Neural progenitor cell (in vitro differentiated cells): Measurements from ENCODE around the gene GPR107. TPM values are rescaled to one million over a fixed set of nuclear protein-coding genes. Genes with fewer than 3 reads are reported as not detected.
"Not testable (repeated sequence)": the region's sequence is repeated elsewhere in the genome, so short reads cannot be mapped to it uniquely, and the experiment has no call there.

Experiments used
- DNase-seq: peaks from one replicate; pipeline ENCODE4 v3.0.0-alpha.2; 2016; ENCODE audit warnings: low spot score
- H2AFZ ChIP-seq: fragments of 200-600 bp; sonication (generic); replicated peaks from 2 replicates; pipeline ENCODE4 v1.6.1; 2016; ENCODE audit warnings: antibody characterized with exemption
- H3F3A ChIP-seq: fragments of 200-600 bp; sonication (generic); 2 replicates; pipeline ENCODE4 v1.6.1; 2016; ENCODE audit warnings: antibody characterized with exemption, low read depth
- H3K27ac ChIP-seq: fragments of 200-600 bp; sonication (generic); 2 replicates; pipeline ENCODE4 v1.5.1; 2016; ENCODE audit warnings: mild to moderate bottlenecking
- H3K27me3 ChIP-seq: fragments of 200-600 bp; sonication (generic); 2 replicates; pipeline ENCODE4 v1.6.1; 2016; ENCODE audit warnings: mild to moderate bottlenecking, moderate library complexity
- H3K36me3 ChIP-seq: fragments of 200-600 bp; sonication (generic); 2 replicates; pipeline ENCODE4 v1.5.1; 2016
- H3K4me1 ChIP-seq: fragments of 200-600 bp; sonication (generic); 2 replicates; pipeline ENCODE4 v1.6.1; 2016; ENCODE audit warnings: mixed run types
- H3K4me2 ChIP-seq: fragments of 200-600 bp; sonication (generic); 2 replicates; pipeline ENCODE4 v1.6.1; 2016
- H3K4me3 ChIP-seq: fragments of 200-600 bp; sonication (generic); 2 replicates; pipeline ENCODE4 v1.5.1; 2016
- H3K79me2 ChIP-seq: fragments of 200-600 bp; sonication (generic); 2 replicates; pipeline ENCODE4 v1.6.1; 2016; ENCODE audit warnings: low read depth
- H3K9ac ChIP-seq: fragments of 200-600 bp; sonication (generic); 2 replicates; pipeline ENCODE4 v1.6.1; 2016
- H3K9me3 ChIP-seq: fragments of 200-600 bp; sonication (generic); 2 replicates; pipeline ENCODE4 v1.5.1; 2016; ENCODE audit warnings: low read depth
- H4K20me1 ChIP-seq: fragments of 200-600 bp; sonication (generic); 2 replicates; pipeline ENCODE4 v1.6.1; 2016; ENCODE audit warnings: low read depth
- H3K27ac Mint-ChIP-seq: 3 replicates; pipeline ENCODE4 v1.8.0; 2021; ENCODE audit warnings: mixed read lengths
- H3K27me3 Mint-ChIP-seq: 2 replicates; pipeline ENCODE4 v1.8.0; 2022; ENCODE audit warnings: low read depth, mild to moderate bottlenecking, inconsistent platforms, moderate library complexity, mixed read lengths; ENCODE audit not compliant: insufficient read depth
- H3K36me3 Mint-ChIP-seq: 3 replicates; pipeline ENCODE4 v1.8.0; 2021; ENCODE audit warnings: mixed read lengths
- H3K4me1 Mint-ChIP-seq: 3 replicates; pipeline ENCODE4 v1.8.0; 2021; ENCODE audit warnings: mixed read lengths
- H3K4me3 Mint-ChIP-seq: 3 replicates; pipeline ENCODE4 v1.8.0; 2021; ENCODE audit warnings: mild to moderate bottlenecking, moderate library complexity, mixed read lengths
- H3K9me3 Mint-ChIP-seq: 3 replicates; pipeline ENCODE4 v1.8.0; 2020; ENCODE audit warnings: mixed read lengths
- EZH2 ChIP-seq: fragments of 200-600 bp; sonication (generic); IDR thresholded peaks from 2 replicates; pipeline ENCODE4 v1.6.1; 2017; ENCODE audit warnings: antibody characterized with exemption, mild to moderate bottlenecking, moderate library complexity
- EZH2phosphoT487 ChIP-seq: fragments of 200-600 bp; sonication (generic); IDR thresholded peaks from 2 replicates; pipeline ENCODE4 v1.6.1; 2017; ENCODE audit warnings: antibody characterized with exemption
- total RNA-seq: library from RNA; depleted of rRNA; stranded (reverse); fragments of >200 nt; gene quantifications from 2 replicates; pipeline ENCODE4 v1.2.3, GENCODE V29; 2015; ENCODE audit warnings: low replicate concordance
- TF ChIP-seq, protein P1 (sequence below): fragments of 200-600 bp; sonication (generic); IDR thresholded peaks from 2 replicates; pipeline ENCODE4 v1.5.1; 2017; ENCODE audit warnings: antibody characterized with exemption, mild to moderate bottlenecking

The GPR107 gene
- total RNA-seq = 33.2 and 33.8 TPM in 2 replicates

- no peaks in the 10 kb centered on the region for H3K27me3 Mint-ChIP-seq
- peak within 1 kb of the TSS; percentile 91 for H2AFZ ChIP-seq
- peak within 1 kb of the TSS; percentile 97 for H3K4me3 Mint-ChIP-seq
- TF ChIP-seq EZH2 (no peak), EZH2phosphoT487 (no peak)
- TF ChIP-seq, protein P1, sequence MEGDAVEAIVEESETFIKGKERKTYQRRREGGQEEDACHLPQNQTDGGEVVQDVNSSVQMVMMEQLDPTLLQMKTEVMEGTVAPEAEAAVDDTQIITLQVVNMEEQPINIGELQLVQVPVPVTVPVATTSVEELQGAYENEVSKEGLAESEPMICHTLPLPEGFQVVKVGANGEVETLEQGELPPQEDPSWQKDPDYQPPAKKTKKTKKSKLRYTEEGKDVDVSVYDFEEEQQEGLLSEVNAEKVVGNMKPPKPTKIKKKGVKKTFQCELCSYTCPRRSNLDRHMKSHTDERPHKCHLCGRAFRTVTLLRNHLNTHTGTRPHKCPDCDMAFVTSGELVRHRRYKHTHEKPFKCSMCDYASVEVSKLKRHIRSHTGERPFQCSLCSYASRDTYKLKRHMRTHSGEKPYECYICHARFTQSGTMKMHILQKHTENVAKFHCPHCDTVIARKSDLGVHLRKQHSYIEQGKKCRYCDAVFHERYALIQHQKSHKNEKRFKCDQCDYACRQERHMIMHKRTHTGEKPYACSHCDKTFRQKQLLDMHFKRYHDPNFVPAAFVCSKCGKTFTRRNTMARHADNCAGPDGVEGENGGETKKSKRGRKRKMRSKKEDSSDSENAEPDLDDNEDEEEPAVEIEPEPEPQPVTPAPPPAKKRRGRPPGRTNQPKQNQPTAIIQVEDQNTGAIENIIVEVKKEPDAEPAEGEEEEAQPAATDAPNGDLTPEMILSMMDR = no peak
- H3K4me2 ChIP-seq = peak within 1 kb of the TSS; percentile 91
- H3K27me3 ChIP-seq = no peaks in the 10 kb centered on the region
- peaks cover 60% of the 10 kb centered on the region for H3K79me2 ChIP-seq
- peak within 1 kb of the TSS; percentile 38 for H3K27ac ChIP-seq
- DNase-seq = peak; percentile 89
- H4K20me1 ChIP-seq = no peaks in the 10 kb centered on the region
- H3K4me1 Mint-ChIP-seq = peaks cover 17% of the 10 kb centered on the region
- H3K4me1 ChIP-seq = no peaks in the 10 kb centered on the region
- no peaks in the 10 kb centered on the region for H3K9me3 ChIP-seq
- H3K36me3 ChIP-seq = no peaks in the 10 kb centered on the region
- peak within 1 kb of the TSS; percentile 95 for H3K27ac Mint-ChIP-seq
- H3F3A ChIP-seq = peaks cover 6% of the 10 kb centered on the region
- no peaks in the 10 kb centered on the region for H3K9me3 Mint-ChIP-seq
- H3K36me3 Mint-ChIP-seq = peaks cover 4% of the 10 kb centered on the region
- peak within 1 kb of the TSS; percentile 64 for H3K9ac ChIP-seq
- H3K4me3 ChIP-seq = peak within 1 kb of the TSS; percentile 80
These were observed at the start of gene GPR107 for GRCh38 chr9:130053504-130054324. Gene GPR107 (plus strand): TSS chr9:130053906. CDS start chr9:130053933, 27 bp downstream.

DNA sequence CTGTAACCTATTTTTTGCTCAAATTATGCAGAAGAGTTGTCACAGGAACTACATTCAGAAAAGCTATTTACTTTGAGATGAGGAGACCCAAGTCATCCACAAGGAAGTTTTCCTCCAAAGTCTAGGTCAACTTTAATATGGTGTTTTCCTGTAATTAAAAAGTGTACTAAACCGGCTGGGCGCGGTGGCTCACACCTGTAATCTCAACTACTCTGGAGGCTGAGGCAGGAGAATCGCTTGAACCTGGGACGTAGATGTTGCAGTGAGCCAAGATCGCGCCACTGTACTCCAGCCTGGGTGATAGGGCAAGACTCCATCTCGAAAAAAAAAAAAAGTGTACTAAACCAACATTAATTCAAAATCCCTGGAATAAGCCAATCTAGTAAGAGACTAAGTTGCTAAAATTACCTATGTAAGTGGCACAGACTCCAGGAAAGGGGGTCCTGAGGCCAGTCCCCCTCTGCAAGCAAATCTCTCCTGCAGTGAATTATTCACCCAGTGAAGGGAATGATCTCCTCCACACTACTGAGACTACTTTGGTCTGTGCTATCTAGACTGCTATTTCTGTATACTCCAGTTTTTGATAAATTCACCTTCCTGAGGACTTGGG, 49.7 kb upstream of the GPR107 start:
- H3K4me3 Mint-ChIP-seq = no peak overlapping the region
- Histone ChIP-seq H3K9ac (no peak overlapping the region), H3K27ac (no peak overlapping the region), H3F3A (no peaks in the 10 kb centered on the region), H4K20me1 (peaks cover 25% of the 10 kb centered on the region), H3K36me3 (no peaks in the 10 kb centered on the region), H3K4me1 (no peaks in the 10 kb centered on the region), H3K9me3 (no peaks in the 10 kb centered on the region), H3K4me2 (no peak overlapping the region), H3K79me2 (peaks cover 3% of the 10 kb centered on the region), H3K4me3 (no peak overlapping the region), H3K27me3 (no peaks in the 10 kb centered on the region), H2AFZ (no peak overlapping the region)
- DNase-seq = no peak
- H3K9me3 Mint-ChIP-seq = no peaks in the 10 kb centered on the region
- TF ChIP-seq EZH2phosphoT487 (no peak), EZH2 (no peak)
- TF ChIP-seq, protein P1 = no peak
- peaks cover 3% of the 10 kb centered on the region for H3K4me1 Mint-ChIP-seq
- peaks cover 4% of the 10 kb centered on the region for H3K36me3 Mint-ChIP-seq
- no peak overlapping the region for H3K27ac Mint-ChIP-seq
- H3K27me3 Mint-ChIP-seq = no peaks in the 10 kb centered on the region

DNA sequence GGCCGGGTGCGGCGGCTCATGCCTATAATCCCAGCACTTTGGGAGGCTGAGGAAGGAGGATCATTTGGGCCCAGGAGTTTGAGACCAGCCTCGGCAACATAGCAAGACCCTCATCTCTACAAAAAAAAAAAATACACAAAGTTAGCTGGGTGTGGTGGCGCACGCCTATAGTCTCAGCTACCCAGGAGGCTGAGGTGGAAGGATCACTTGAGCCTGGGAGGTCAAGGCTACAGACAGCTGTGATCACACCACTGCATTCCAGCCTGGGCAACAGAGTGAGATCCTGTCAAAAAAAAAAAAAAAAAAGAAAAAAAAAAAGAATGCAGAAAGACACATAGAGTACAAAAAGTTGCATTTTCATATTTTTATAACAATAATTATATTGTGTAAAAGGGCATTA, 46.8 kb upstream of the GPR107 start:
- H4K20me1 ChIP-seq = peaks cover 39% of the 10 kb centered on the region
- not testable (repeated sequence) for H3K36me3 ChIP-seq, H3K4me2 ChIP-seq, H3K4me3 Mint-ChIP-seq, H3K9me3 ChIP-seq, H3K4me3 ChIP-seq, H3K4me1 ChIP-seq, H3K4me1 Mint-ChIP-seq, H3K9me3 Mint-ChIP-seq, H3K27me3 ChIP-seq, DNase-seq, H3K27ac ChIP-seq, H3K27ac Mint-ChIP-seq, H3F3A ChIP-seq, H2AFZ ChIP-seq, H3K27me3 Mint-ChIP-seq, H3K9ac ChIP-seq
- peaks cover 19% of the 10 kb centered on the region for H3K79me2 ChIP-seq
- H3K36me3 Mint-ChIP-seq = peaks cover 10% of the 10 kb centered on the region

- Histone ChIP-seq H3K79me2 (peaks cover 17% of the 10 kb centered on the region), H2AFZ (no peak overlapping the region), H3K4me2 (no peak overlapping the region), H3K27ac (no peak overlapping the region), H3K9ac (no peak overlapping the region), H3K4me1 (no peaks in the 10 kb centered on the region), H3K27me3 (no peaks in the 10 kb centered on the region), H3F3A (no peaks in the 10 kb centered on the region), H3K9me3 (no peaks in the 10 kb centered on the region), H3K36me3 (no peaks in the 10 kb centered on the region), H4K20me1 (peaks cover 27% of the 10 kb centered on the region), H3K4me3 (no peak overlapping the region)
- TF ChIP-seq, protein P1 = no peak
- TF ChIP-seq EZH2 = no peak
- TF ChIP-seq EZH2phosphoT487 = no peak
- H3K27me3 Mint-ChIP-seq = peaks cover 2% of the 10 kb centered on the region
- H3K9me3 Mint-ChIP-seq = peaks cover 9% of the 10 kb centered on the region
- H3K4me3 Mint-ChIP-seq = no peak overlapping the region
- DNase-seq = no peak
- no peak overlapping the region for H3K27ac Mint-ChIP-seq
- peaks cover 8% of the 10 kb centered on the region for H3K36me3 Mint-ChIP-seq
- H3K4me1 Mint-ChIP-seq = peaks cover 3% of the 10 kb centered on the region
These were observed 45.2 kb upstream of the GPR107 start for GRCh38 chr9:130008538-130008937.

DNA sequence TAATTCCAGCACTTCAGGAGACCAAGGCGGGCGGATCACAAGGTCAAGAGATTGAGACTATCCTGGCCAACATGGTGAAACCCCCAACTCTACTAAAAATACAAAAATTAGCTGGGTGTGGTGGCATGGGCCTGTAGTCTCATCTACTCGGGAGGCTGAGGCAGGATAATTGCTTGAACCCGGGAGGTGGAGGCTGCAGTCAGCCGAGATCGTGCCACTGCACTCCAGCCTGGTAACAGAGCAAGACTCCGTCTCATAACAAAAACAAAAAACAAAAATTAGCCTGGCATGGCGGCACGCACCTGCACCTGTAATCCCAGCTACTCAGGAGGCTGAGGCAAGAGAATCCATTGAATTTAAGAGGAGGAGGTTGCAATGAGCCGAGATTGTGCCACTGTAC, 44.2 kb upstream of the GPR107 start:
- H3K9ac ChIP-seq, H3K4me3 ChIP-seq, H3K36me3 Mint-ChIP-seq, H3K9me3 Mint-ChIP-seq, H3F3A ChIP-seq, DNase-seq, H3K4me1 Mint-ChIP-seq, H3K27ac ChIP-seq, H3K27me3 ChIP-seq, H2AFZ ChIP-seq, H3K4me3 Mint-ChIP-seq, H3K9me3 ChIP-seq, H3K27ac Mint-ChIP-seq, H3K4me2 ChIP-seq, H3K4me1 ChIP-seq, H3K27me3 Mint-ChIP-seq, H3K36me3 ChIP-seq: not testable (repeated sequence)
- Histone ChIP-seq H3K79me2 (peaks cover 17% of the 10 kb centered on the region), H4K20me1 (peaks cover 24% of the 10 kb centered on the region)
